ENCODE results near the gene ARHGAP28. TPM values are rescaled to one million over a fixed set of nuclear protein-coding genes. Genes with fewer than 3 reads are reported as not detected.

Gene ARHGAP28
- total and polyA plus RNA-seq, 3 experiments from 2014 or later = not detected

GRCh38 chr18:6764382-6764781 is 34.9 kb downstream of the ARHGAP28 start:
- Mint-ChIP-seq H3K4me3 (no peak overlapping the region), H3K4me1 (no peaks in the 10 kb centered on the region), H3K27ac (no peak overlapping the region), H3K36me3 (no peaks in the 10 kb centered on the region), H3K9me3 (peaks cover 1 to 29% (median 7%) of the 10 kb centered on the region in 5 donors), H3K27me3 (no peaks in the 10 kb centered on the region)
- POLR2A ChIA-PET = no interaction called here
- H3K27ac ChIP-seq (ENCODE audit: low read depth, low read length) = no peak overlapping the region
- no peaks in the 10 kb centered on the region for H3K27me3 ChIP-seq (ENCODE audit: insufficient read depth, low read length, poor library complexity, severe bottlenecking)
- no peaks in the 10 kb centered on the region for H3K36me3 ChIP-seq (ENCODE audit: insufficient read depth, low read length)
- DNase-seq = no peak
- H3K9me3 ChIP-seq (ENCODE audit: low read length) = no peaks in the 10 kb centered on the region
- no peak overlapping the region for H3K4me3 ChIP-seq (ENCODE audit: low read length)
- CTCF ChIA-PET = no interaction called here
- H3K4me1 ChIP-seq (ENCODE audit: insufficient read depth, low read length) = no peaks in the 10 kb centered on the region

- no peak overlapping the region for H3K4me3 Mint-ChIP-seq
These were observed 44.3 kb downstream of the ARHGAP28 start for GRCh38 chr18:6773777-6774176.

GRCh38 chr18:6775237-6775636 is 45.7 kb downstream of the ARHGAP28 start:
- POLR2A ChIA-PET = no interaction called here
- Mint-ChIP-seq H3K27me3 (no peaks in the 10 kb centered on the region), H3K9me3 (peaks cover 0 to 12% (median 7%) of the 10 kb centered on the region in 5 donors), H3K27ac (no peak overlapping the region), H3K4me3 (no peak overlapping the region), H3K4me1 (no peaks in the 10 kb centered on the region), H3K36me3 (no peaks in the 10 kb centered on the region)
- no peak overlapping the region for H3K4me3 ChIP-seq (ENCODE audit: low read length)
- H3K36me3 ChIP-seq (ENCODE audit: insufficient read depth, low read length) = no peaks in the 10 kb centered on the region
- no peaks in the 10 kb centered on the region for H3K9me3 ChIP-seq (ENCODE audit: low read length)
- H3K27me3 ChIP-seq (ENCODE audit: insufficient read depth, low read length, poor library complexity, severe bottlenecking) = no peaks in the 10 kb centered on the region
- no peak overlapping the region for H3K27ac ChIP-seq (ENCODE audit: low read depth, low read length)
- H3K4me1 ChIP-seq (ENCODE audit: insufficient read depth, low read length) = no peaks in the 10 kb centered on the region
- CTCF ChIA-PET = no interaction called here
- DNase-seq = no peak

More at GRCh38 chr18:6773777-6774176, 44.3 kb downstream of the ARHGAP28 start:
- Histone ChIP-seq H3K27ac (ENCODE audit: low read depth, low read length) (no peak overlapping the region), H3K4me3 (ENCODE audit: low read length) (no peak overlapping the region), H3K4me1 (ENCODE audit: insufficient read depth, low read length) (no peaks in the 10 kb centered on the region), H3K36me3 (ENCODE audit: insufficient read depth, low read length) (no peaks in the 10 kb centered on the region), H3K27me3 (ENCODE audit: insufficient read depth, low read length, poor library complexity, severe bottlenecking) (no peaks in the 10 kb centered on the region), H3K9me3 (ENCODE audit: low read length) (no peaks in the 10 kb centered on the region)
- CTCF ChIA-PET = no interaction called here
- no peak overlapping the region for H3K27ac Mint-ChIP-seq
- POLR2A ChIA-PET = no interaction called here
- no peaks in the 10 kb centered on the region for H3K27me3 Mint-ChIP-seq
- DNase-seq = no peak
- no peaks in the 10 kb centered on the region for H3K36me3 Mint-ChIP-seq
- no peaks in the 10 kb centered on the region for H3K4me1 Mint-ChIP-seq
- H3K9me3 Mint-ChIP-seq = peaks cover 0 to 16% (median 7%) of the 10 kb centered on the region in 5 donors

- no peaks in the 10 kb centered on the region for H3K4me1 Mint-ChIP-seq
- H3K4me1 ChIP-seq (ENCODE audit: insufficient read depth, low read length) = no peaks in the 10 kb centered on the region
- H3K9me3 Mint-ChIP-seq = peaks cover 0 to 12% (median 7%) of the 10 kb centered on the region in 5 donors
- CTCF ChIA-PET = no interaction called here
- H3K27me3 ChIP-seq (ENCODE audit: insufficient read depth, low read length, poor library complexity, severe bottlenecking) = no peaks in the 10 kb centered on the region
- no peak overlapping the region for H3K27ac ChIP-seq (ENCODE audit: low read depth, low read length)
- no peaks in the 10 kb centered on the region for H3K9me3 ChIP-seq (ENCODE audit: low read length)
- H3K36me3 ChIP-seq (ENCODE audit: insufficient read depth, low read length) = no peaks in the 10 kb centered on the region
- no peak for DNase-seq
- no peak overlapping the region for H3K4me3 Mint-ChIP-seq
- POLR2A ChIA-PET = no interaction called here
- no peak overlapping the region for H3K4me3 ChIP-seq (ENCODE audit: low read length)
- H3K27me3 Mint-ChIP-seq = no peaks in the 10 kb centered on the region
- H3K36me3 Mint-ChIP-seq = no peaks in the 10 kb centered on the region
- no peak overlapping the region for H3K27ac Mint-ChIP-seq
These were observed 46.2 kb downstream of the ARHGAP28 start for GRCh38 chr18:6775702-6776101.

GRCh38 chr18:6776188-6776587 is 46.7 kb downstream of the ARHGAP28 start:
- ChIA-PET POLR2A (no interaction called here), CTCF (no interaction called here)
- Mint-ChIP-seq H3K9me3 (peaks cover 0 to 12% (median 5%) of the 10 kb centered on the region in 5 donors), H3K4me1 (no peaks in the 10 kb centered on the region), H3K4me3 (no peak overlapping the region), H3K27me3 (no peaks in the 10 kb centered on the region), H3K36me3 (no peaks in the 10 kb centered on the region), H3K27ac (no peak overlapping the region)
- no peaks in the 10 kb centered on the region for H3K4me1 ChIP-seq (ENCODE audit: insufficient read depth, low read length)
- DNase-seq = no peak
- no peaks in the 10 kb centered on the region for H3K27me3 ChIP-seq (ENCODE audit: insufficient read depth, low read length, poor library complexity, severe bottlenecking)
- no peaks in the 10 kb centered on the region for H3K36me3 ChIP-seq (ENCODE audit: insufficient read depth, low read length)
- H3K9me3 ChIP-seq (ENCODE audit: low read length) = no peaks in the 10 kb centered on the region
- H3K27ac ChIP-seq (ENCODE audit: low read depth, low read length) = no peak overlapping the region
- H3K4me3 ChIP-seq (ENCODE audit: low read length) = no peak overlapping the region

GRCh38 chr18:6777509-6777908 is 48.0 kb downstream of the ARHGAP28 start:
- no peak overlapping the region for H3K27ac ChIP-seq (ENCODE audit: low read depth, low read length)
- ChIA-PET POLR2A (no interaction called here), CTCF (no interaction called here)
- no peaks in the 10 kb centered on the region for H3K36me3 Mint-ChIP-seq
- no peaks in the 10 kb centered on the region for H3K9me3 ChIP-seq (ENCODE audit: low read length)
- H3K4me1 ChIP-seq (ENCODE audit: insufficient read depth, low read length) = no peaks in the 10 kb centered on the region
- DNase-seq = no peak
- H3K4me1 Mint-ChIP-seq = no peaks in the 10 kb centered on the region
- H3K27me3 Mint-ChIP-seq = no peaks in the 10 kb centered on the region
- no peak overlapping the region for H3K4me3 Mint-ChIP-seq
- H3K36me3 ChIP-seq (ENCODE audit: insufficient read depth, low read length) = no peaks in the 10 kb centered on the region
- no peak overlapping the region for H3K27ac Mint-ChIP-seq
- H3K4me3 ChIP-seq (ENCODE audit: low read length) = no peak overlapping the region
- peaks cover 0 to 15% (median 4%) of the 10 kb centered on the region in 5 donors for H3K9me3 Mint-ChIP-seq
- no peaks in the 10 kb centered on the region for H3K27me3 ChIP-seq (ENCODE audit: insufficient read depth, low read length, poor library complexity, severe bottlenecking)

- POLR2A ChIA-PET = no interaction called here
These were observed 49.1 kb downstream of the ARHGAP28 start for GRCh38 chr18:6778459-6779247.

GRCh38 chr18:6781142-6781714 is 51.7 kb downstream of the ARHGAP28 start:
- no peaks in the 10 kb centered on the region for H3K9me3 ChIP-seq (ENCODE audit: low read length)

More at GRCh38 chr18:6778459-6779247, 49.1 kb downstream of the ARHGAP28 start:
- DNase-seq = no peak
- Histone ChIP-seq H3K4me1 (ENCODE audit: insufficient read depth, low read length) (no peaks in the 10 kb centered on the region), H3K36me3 (ENCODE audit: insufficient read depth, low read length) (no peaks in the 10 kb centered on the region), H3K9me3 (ENCODE audit: low read length) (no peaks in the 10 kb centered on the region), H3K27ac (ENCODE audit: low read depth, low read length) (no peak overlapping the region), H3K4me3 (ENCODE audit: low read length) (no peak overlapping the region), H3K27me3 (ENCODE audit: insufficient read depth, low read length, poor library complexity, severe bottlenecking) (no peaks in the 10 kb centered on the region)
- H3K36me3 Mint-ChIP-seq = no peaks in the 10 kb centered on the region
- H3K9me3 Mint-ChIP-seq = peaks cover 0 to 15% (median 8%) of the 10 kb centered on the region in 5 donors
- no peak overlapping the region for H3K4me3 Mint-ChIP-seq
- H3K27me3 Mint-ChIP-seq = no peaks in the 10 kb centered on the region
- H3K4me1 Mint-ChIP-seq = no peaks in the 10 kb centered on the region
- no peak overlapping the region for H3K27ac Mint-ChIP-seq
- CTCF ChIA-PET = no interaction called here

More at GRCh38 chr18:6781142-6781714, 51.7 kb downstream of the ARHGAP28 start:
- Histone ChIP-seq H3K4me3 (ENCODE audit: low read length) (no peak overlapping the region), H3K27me3 (ENCODE audit: insufficient read depth, low read length, poor library complexity, severe bottlenecking) (no peaks in the 10 kb centered on the region), H3K4me1 (ENCODE audit: insufficient read depth, low read length) (no peaks in the 10 kb centered on the region), H3K27ac (ENCODE audit: low read depth, low read length) (no peak overlapping the region), H3K36me3 (ENCODE audit: insufficient read depth, low read length) (no peaks in the 10 kb centered on the region)
- H3K27me3 Mint-ChIP-seq = no peaks in the 10 kb centered on the region
- peaks cover under 1 to 17% (median 9%) of the 10 kb centered on the region in 5 donors for H3K9me3 Mint-ChIP-seq
- H3K4me3 Mint-ChIP-seq = no peak overlapping the region
- H3K4me1 Mint-ChIP-seq = no peaks in the 10 kb centered on the region
- no peak overlapping the region for H3K27ac Mint-ChIP-seq
- CTCF ChIA-PET = no interaction called here
- no peaks in the 10 kb centered on the region for H3K36me3 Mint-ChIP-seq
- DNase-seq = no peak
- POLR2A ChIA-PET = no interaction called here
